Spleen (tissue), 11 donors: ENCODE results near the gene SAFB. TPM values are rescaled to one million over a fixed set of nuclear protein-coding genes. Genes with fewer than 3 reads are reported as not detected.

ENCODE experiments used
- DNase-seq: peaks from one replicate; pipeline ENCODE4 v3.0.0-alpha.2; 2020
- H3K27ac ChIP-seq, 8 donors: fragments of 200-600 bp; sonication (generic) in 7 of 8; 1 replicate in 4 of 8; 2 replicates in 4 of 8; pipeline versions ENCODE4 v1.5.0 to v1.8.0; 2016 to 2021; ENCODE audit warnings: inconsistent platforms in 4 of 8, mild to moderate bottlenecking in 4 of 8, moderate library complexity in 1 of 8
- H3K27me3 ChIP-seq, 7 donors: fragments of 200-600 bp; sonication (generic) in 6 of 7; replicated peaks in 1 of 7; 1 replicate in 4 of 7; 2 replicates in 3 of 7; pipeline versions ENCODE4 v1.5.0 to v1.8.0; 2016 to 2021; ENCODE audit warnings: inconsistent platforms in 3 of 7, mild to moderate bottlenecking in 1 of 7
- H3K36me3 ChIP-seq, 6 donors: fragments of 200-600 bp; sonication (generic) in 5 of 6; 1 replicate in 4 of 6; 2 replicates in 2 of 6; pipeline versions ENCODE4 v1.5.0 to v1.8.0; 2016 to 2021; ENCODE audit warnings: inconsistent platforms in 2 of 6
- H3K4me1 ChIP-seq, 6 donors: fragments of 200-600 bp; sonication (generic) in 5 of 6; 1 replicate in 3 of 6; 2 replicates in 3 of 6; pipeline versions ENCODE4 v1.5.0 to v1.8.0; 2016 to 2021; ENCODE audit warnings: inconsistent platforms in 3 of 6
- H3K4me3 ChIP-seq, 8 donors: fragments of 200-600 bp; sonication (generic) in 7 of 8; 1 replicate in 4 of 8; 2 replicates in 4 of 8; pipeline versions ENCODE4 v1.5.0 to v1.8.0; 2016 to 2021; ENCODE audit warnings: inconsistent platforms in 4 of 8, mild to moderate bottlenecking in 4 of 8, moderate library complexity in 2 of 8
- H3K9me3 ChIP-seq, 8 donors: fragments of 200-600 bp; sonication (generic) in 7 of 8; 1 replicate in 4 of 8; 2 replicates in 4 of 8; pipeline versions ENCODE4 v1.5.0 to v1.8.0; 2016 to 2021; ENCODE audit warnings: inconsistent platforms in 4 of 8
- CTCF ChIP-seq, 11 experiments: fragments of 200-600 bp in 7 of 11; fragments of 450-650 bp in 4 of 11; sonication (generic) in 4 of 11; IDR thresholded peaks in 8 of 11; conservative IDR thresholded peaks in 3 of 11; 1 replicate in 7 of 11; 2 replicates in 4 of 11; pipeline versions ENCODE4 v1.4.0 to v1.8.0; 2016 to 2021; ENCODE audit warnings: antibody characterized with exemption in 11 of 11, inconsistent platforms in 4 of 11, mild to moderate bottlenecking in 1 of 11
- POLR2A ChIP-seq, 3 donors: fragments of 450-650 bp; IDR thresholded peaks; one replicate each; pipeline ENCODE4 v1.5.1; 2017; ENCODE audit warnings: antibody characterized with exemption in 3 of 3, mild to moderate bottlenecking in 1 of 3
- POLR2AphosphoS5 ChIP-seq, 3 donors: sonication (generic); formaldehyde crosslinking; IDR thresholded peaks; one replicate each; pipeline ENCODE4 v1.5.1; 2017; ENCODE audit warnings: antibody characterized with exemption in 3 of 3
- WGBS, 5 donors: extraction: QIAGEN DNeasy Blood & Tissue Kit in 3 of 5; methylation state at CpG; one replicate each; pipeline versions ENCODE4 v1.1.5 to v1.1.7; 2013 to 2018; 5-methylcytosine and 5-hydroxymethylcytosine counted together
- intact Hi-C: fragments of 100-400 bp; cut with DNase I; formaldehyde crosslinking; loops from one replicate; pipeline ENCODE4 v1.15.0; 2023; ENCODE audit warnings: low total_unique reads
- polyA plus RNA-seq, 3 donors: library from polyadenylated mRNA; stranded (reverse); fragments of 200-250 nt; gene quantifications; one replicate each; pipeline ENCODE4 v1.2.1, GENCODE V29; 2013
- total RNA-seq, 7 donors: library from RNA; depleted of rRNA in 3 of 7; stranded (reverse); fragments of >200 nt in 3 of 7; fragmentation: NEBNext Ultra II Directional in 4 of 7; extraction: Animal tissue kit (Norgen Biotek cat#: 25700) in 4 of 7; gene quantifications; one replicate each; pipeline versions ENCODE4 v1.1.0 to v1.2.1, GENCODE V29; 2016 to 2021
- donor health status: healthy with polysubstance abuse.
- donor health status: DM: no; HTN: no; CAD: no; lungs with moderate emphysema.
- donor health status: DM: no; HTN: no; CAD: no.
- donor health status: Bipolar disorder and iron deficiency.
- donor health status: healthy.
- donor health status: DM: no; HTN: no; CAD: no.
- donor health status: DM: yes; HTN: yes; CAD: no.

The SAFB gene
- total and polyA plus RNA-seq, 10 donors: 41.7 to 161 (median 99.2) TPM

- no peak overlapping the region for H3K27ac ChIP-seq
- H3K4me1 ChIP-seq: peaks cover 12 to 33% (median 21%) of the 10 kb centered on the region in 6 donors
- DNase-seq: no peak
- WGBS, 5 donors: 87 to 98% (median 91%) methylated on average over 6 to 10 of the region's 10 CpGs
- H3K27me3 ChIP-seq: no peaks in the 10 kb centered on the region
- H3K36me3 ChIP-seq: peaks cover 0 to 39% (median 6%) of the 10 kb centered on the region in 6 donors
- H3K9me3 ChIP-seq: no peaks in the 10 kb centered on the region
- no peak overlapping the region for H3K4me3 ChIP-seq
- TF ChIP-seq POLR2A (IDR thresholded peaks at IDR 0.05) (no peak), POLR2AphosphoS5 (IDR thresholded peaks at IDR 0.05) (no peak), CTCF (IDR thresholded peaks at IDR 0.05 in 8 of 11, conservative IDR thresholded peaks at IDR 0.05 in 3 of 11) (no peak)
- intact Hi-C loops: loop anchor here (10.0 kb wide), 1 partner anchor 52 kb away; the partner anchor contains the start of genes SAFB and SAFB2
These were observed 54.3 kb downstream of the SAFB start for GRCh38 chr19:5677136-5677535.

- Histone ChIP-seq H3K4me3 (no peak overlapping the region), H3K9me3 (no peaks in the 10 kb centered on the region), H3K4me1 (peaks cover 12 to 33% (median 21%) of the 10 kb centered on the region in 6 donors), H3K36me3 (peaks cover 0 to 35% (median 6%) of the 10 kb centered on the region in 6 donors), H3K27ac (no peak overlapping the region), H3K27me3 (no peaks in the 10 kb centered on the region)
- no peak for DNase-seq
- TF ChIP-seq POLR2A (IDR thresholded peaks at IDR 0.05) (no peak), POLR2AphosphoS5 (IDR thresholded peaks at IDR 0.05) (peak in 1 of 3 donors; percentile 22)
- intact Hi-C loops: loop anchor here (10.0 kb wide), 1 partner anchor 53 kb away; the partner anchor contains the start of genes SAFB and SAFB2
- 92 to 97% (median 93%) methylated on average over 8 to 9 of the region's 9 CpGs for WGBS, 5 donors
These were observed 54.7 kb downstream of the SAFB start for GRCh38 chr19:5677580-5677979.

GRCh38 chr19:5678071-5678718 is 55.3 kb downstream of the SAFB start:
- H3K27ac ChIP-seq: no peak overlapping the region
- no peaks in the 10 kb centered on the region for H3K9me3 ChIP-seq
- peaks cover 12 to 33% (median 21%) of the 10 kb centered on the region in 6 donors for H3K4me1 ChIP-seq
- H3K27me3 ChIP-seq: no peaks in the 10 kb centered on the region
- no peak for DNase-seq
- no peak overlapping the region for H3K4me3 ChIP-seq
- WGBS, 5 donors: 90 to 96% (median 92%) methylated on average over 17 to 22 of the region's 22 CpGs
- peaks cover 0 to 29% (median 6%) of the 10 kb centered on the region in 6 donors for H3K36me3 ChIP-seq
- intact Hi-C loops: loop anchor here (10.0 kb wide), 1 partner anchor 53 kb away; the partner anchor contains the start of genes SAFB and SAFB2
- TF ChIP-seq CTCF (IDR thresholded peaks at IDR 0.05 in 8 of 11, conservative IDR thresholded peaks at IDR 0.05 in 3 of 11) (no peak), POLR2A (IDR thresholded peaks at IDR 0.05) (no peak), POLR2AphosphoS5 (IDR thresholded peaks at IDR 0.05) (no peak)

- intact Hi-C loops: loop anchor here (10.0 kb wide), 1 partner anchor 55 kb away; the partner anchor contains the start of genes SAFB and SAFB2
- Histone ChIP-seq H3K27me3 (no peaks in the 10 kb centered on the region), H3K36me3 (peaks cover 0 to 21% (median 6%) of the 10 kb centered on the region in 6 donors), H3K4me3 (peak overlapping the region; percentile 54 to 97 (median 88)), H3K4me1 (peaks cover 12 to 33% (median 21%) of the 10 kb centered on the region in 6 donors), H3K27ac (peak overlapping the region; percentile 84 to 94 (median 94)), H3K9me3 (no peaks in the 10 kb centered on the region)
- DNase-seq: peak; percentile 90
- no peak for TF ChIP-seq CTCF (IDR thresholded peaks at IDR 0.05 in 8 of 11, conservative IDR thresholded peaks at IDR 0.05 in 3 of 11)
- TF ChIP-seq POLR2A (IDR thresholded peaks at IDR 0.05): no peak
- TF ChIP-seq POLR2AphosphoS5 (IDR thresholded peaks at IDR 0.05): no peak
- 29 to 55% (median 37%) methylated on average over 11 to 26 of the region's 26 CpGs for WGBS, 5 donors
These were observed 56.6 kb downstream of the SAFB start for GRCh38 chr19:5679289-5680083.
